Aorta (tissue), 5 donors: ENCODE measurements around the gene SMCR8. TPM values are rescaled to one million over a fixed set of nuclear protein-coding genes. Genes with fewer than 3 reads are reported as not detected.
A peak's percentile ranks its signal among the peaks of the same experiment; 100 is the strongest.

Experiments
- ATAC-seq: fragments of 200-7000 bp; cut with Tn5 transposase; one replicate; pipeline ENCODE4 v1.9.1; 2022; ENCODE audit warnings: moderate library complexity; ENCODE audit not compliant: low FRiP score
- DNase-seq, 2 donors: peaks; one replicate each; pipeline ENCODE4 v3.0.0-alpha.2; 2020
- H3K27ac ChIP-seq, 2 donors: one replicate each; pipeline ENCODE4 v1.5.1; 2013; ENCODE audit warnings: low read length in 2 of 2, mild to moderate bottlenecking in 2 of 2, moderate library complexity in 2 of 2, control low read depth in 1 of 2, inconsistent platforms in 1 of 2, low read depth in 1 of 2
- H3K27me3 ChIP-seq, 2 donors: one replicate each; pipeline ENCODE4 v1.6.1; 2013; ENCODE audit warnings: control low read depth in 1 of 2, low read length in 1 of 2, mild to moderate bottlenecking in 1 of 2, moderate library complexity in 1 of 2; ENCODE audit not compliant: insufficient read depth in 2 of 2, control insufficient read depth in 1 of 2
- H3K36me3 ChIP-seq, 2 donors: one replicate each; pipeline ENCODE4 v1.6.1; 2013; ENCODE audit warnings: control low read depth in 1 of 2, low read length in 1 of 2, mild to moderate bottlenecking in 1 of 2; ENCODE audit not compliant: insufficient read depth in 2 of 2, control insufficient read depth in 1 of 2
- H3K4me1 ChIP-seq, 2 donors: one replicate each; pipeline ENCODE4 v1.6.1; 2013; ENCODE audit warnings: low read length in 2 of 2, control low read depth in 1 of 2, mild to moderate bottlenecking in 1 of 2, moderate library complexity in 1 of 2; ENCODE audit not compliant: insufficient read depth in 2 of 2, control insufficient read depth in 1 of 2
- H3K4me3 ChIP-seq, 2 donors: one replicate each; pipeline ENCODE4 v1.5.1; 2013; ENCODE audit warnings: low read length in 2 of 2, control low read depth in 1 of 2, mild to moderate bottlenecking in 1 of 2
- H3K9me3 ChIP-seq: one replicate; pipeline ENCODE4 v1.6.1; 2013; ENCODE audit warnings: mild to moderate bottlenecking, low read length; ENCODE audit not compliant: control insufficient read depth
- WGBS, 2 donors: extraction: QIAGEN DNeasy Blood & Tissue Kit; methylation state at CpG; one replicate each; pipeline ENCODE4 v1.1.7; 2013; 5-methylcytosine and 5-hydroxymethylcytosine counted together
- intact Hi-C, 2 donors: fragments of 100-400 bp; cut with DNase I; formaldehyde crosslinking; loops; one replicate each; pipeline versions ENCODE4 v1.14.2 to v1.15.0; 2022
- polyA plus RNA-seq, 2 donors: library from polyadenylated mRNA; stranded (reverse); fragments of 200-250 nt; gene quantifications; one replicate each; pipeline ENCODE4 v1.2.3, GENCODE V29; 2013
- total RNA-seq, 2 donors: library from RNA; stranded (reverse); fragmentation: NEBNext Ultra II Directional; extraction: Animal tissue kit (Norgen Biotek cat#: 25700); gene quantifications; one replicate each; pipeline ENCODE4 v1.2.1, GENCODE V29; 2021
- donor health status: healthy with polysubstance abuse.
- donor health status: Bipolar disorder and iron deficiency.
- donor health status: DM: no; HTN: no; CAD: no.
- donor health status: DM: no; HTN: no; CAD: no.
- donor health status: DM: yes; HTN: yes; CAD: no.

The SMCR8 gene
- total and polyA plus RNA-seq, 4 donors, result 3.9 to 15.4 (median 7.7) TPM

- H3K36me3 ChIP-seq, result no peaks in the 10 kb centered on the region
- DNase-seq (peak; percentile 47 to 68), ATAC-seq (peak; percentile 19)
- no peaks in the 10 kb centered on the region for H3K4me1 ChIP-seq
- H3K27ac ChIP-seq, result peak overlapping the region; percentile 12 to 20
- H3K27me3 ChIP-seq, result no peaks in the 10 kb centered on the region
- 0 to 1% methylated on average over 39 of the region's 39 CpGs for WGBS, 2 donors
- no peaks in the 10 kb centered on the region for H3K9me3 ChIP-seq
- H3K4me3 ChIP-seq, result peak overlapping the region; percentile 20 to 72
- intact Hi-C loops, result loop anchor here (2.0 to 5.0 kb wide), 2 partner anchors 53 to 57 kb away; partner anchors contain the start of genes FLII (in 1 of the 2) and MIEF2 (in 1 of the 2)
Measured at GRCh38 chr17:18314059-18314730, 898 bp upstream of the SMCR8 start.

- intact Hi-C loops, result loop anchor here in 1 of 2 donors (2.0 kb wide), 1 partner anchor 55 kb away; the partner anchor contains the start of gene MIEF2
- H3K27ac ChIP-seq, result peak overlapping the region; percentile 12 to 71
- peak; percentile 54 to 63 for DNase-seq
- ATAC-seq, result no peak
- H3K9me3 ChIP-seq, result no peaks in the 10 kb centered on the region
- no peaks in the 10 kb centered on the region for H3K27me3 ChIP-seq
- no peaks in the 10 kb centered on the region for H3K36me3 ChIP-seq
- H3K4me3 ChIP-seq, result peak overlapping the region; percentile 51 to 58
- H3K4me1 ChIP-seq, result no peaks in the 10 kb centered on the region
- 10 to 12% methylated on average over 18 of the region's 18 CpGs for WGBS, 2 donors
Measured at GRCh38 chr17:18315562-18315922, 449 bp downstream of the SMCR8 start.

GRCh38 chr17:18315961-18316360 lies 868 bp downstream of the SMCR8 start:
- Histone ChIP-seq H3K27ac (no peak overlapping the region), H3K4me1 (no peaks in the 10 kb centered on the region), H3K36me3 (no peaks in the 10 kb centered on the region), H3K4me3 (peak overlapping the region in 1 of 2 donors; percentile 58), H3K9me3 (no peaks in the 10 kb centered on the region), H3K27me3 (no peaks in the 10 kb centered on the region)
- no peak for ATAC-seq
- peak in 1 of 2 donors; percentile 57 for DNase-seq
- intact Hi-C loops, result loop anchor here in 1 of 2 donors (2.0 kb wide), 1 partner anchor 55 kb away; the partner anchor contains the start of gene MIEF2
- 71 to 73% methylated on average over 11 of the region's 11 CpGs for WGBS, 2 donors

- H3K4me3 ChIP-seq, result no peak overlapping the region
- H3K9me3 ChIP-seq, result no peaks in the 10 kb centered on the region
- DNase-seq, result peak in 1 of 2 donors; percentile 4
- intact Hi-C loops, result no loop called here
- no peak for ATAC-seq
- WGBS, 2 donors, result 82 to 85% methylated on average over 7 of the region's 7 CpGs
- peaks cover 0 to 2% of the 10 kb centered on the region in 2 donors for H3K36me3 ChIP-seq
- H3K27me3 ChIP-seq, result no peaks in the 10 kb centered on the region
- no peaks in the 10 kb centered on the region for H3K4me1 ChIP-seq
- no peak overlapping the region for H3K27ac ChIP-seq
Measured at GRCh38 chr17:18318117-18318516, 3.0 kb downstream of the SMCR8 start.

- Histone ChIP-seq H3K9me3 (no peaks in the 10 kb centered on the region), H3K4me1 (no peaks in the 10 kb centered on the region), H3K27ac (no peak overlapping the region), H3K27me3 (no peaks in the 10 kb centered on the region), H3K4me3 (no peak overlapping the region), H3K36me3 (peaks cover 0 to 3% of the 10 kb centered on the region in 2 donors)
- intact Hi-C loops, result no loop called here
- DNase-seq (peak in 1 of 2 donors; percentile 57), ATAC-seq (no peak)
- WGBS, 2 donors, result 77 to 83% methylated on average over 18 of the region's 18 CpGs
Measured at GRCh38 chr17:18318771-18319450, 3.8 kb downstream of the SMCR8 start.

GRCh38 chr17:18319604-18320256 lies 4.6 kb downstream of the SMCR8 start:
- H3K27ac ChIP-seq, result no peak overlapping the region
- DNase-seq, result peak in 1 of 2 donors; percentile 67
- H3K4me3 ChIP-seq, result no peak overlapping the region
- no peaks in the 10 kb centered on the region for H3K9me3 ChIP-seq
- H3K4me1 ChIP-seq, result no peaks in the 10 kb centered on the region
- no peak for ATAC-seq
- 45 to 52% methylated on average over 13 of the region's 13 CpGs for WGBS, 2 donors
- no peaks in the 10 kb centered on the region for H3K27me3 ChIP-seq
- H3K36me3 ChIP-seq, result peaks cover 0 to 3% of the 10 kb centered on the region in 2 donors
- intact Hi-C loops, result no loop called here

- intact Hi-C loops, result no loop called here
- no peaks in the 10 kb centered on the region for H3K27me3 ChIP-seq
- WGBS, 2 donors, result 77 to 84% methylated on average over 7 of the region's 7 CpGs
- DNase-seq, result peak in 1 of 2 donors; percentile 44
- ATAC-seq, result no peak
- H3K4me3 ChIP-seq, result no peak overlapping the region
- no peaks in the 10 kb centered on the region for H3K4me1 ChIP-seq
- peaks cover 0 to 3% of the 10 kb centered on the region in 2 donors for H3K36me3 ChIP-seq
- H3K9me3 ChIP-seq, result no peaks in the 10 kb centered on the region
- no peak overlapping the region for H3K27ac ChIP-seq
Measured at GRCh38 chr17:18320301-18320700, 5.2 kb downstream of the SMCR8 start.

GRCh38 chr17:18321309-18321708 lies 6.2 kb downstream of the SMCR8 start:
- DNase-seq, result peak in 1 of 2 donors; percentile 49

More at GRCh38 chr17:18321309-18321708, 6.2 kb downstream of the SMCR8 start:
- Histone ChIP-seq H3K36me3 (peaks cover 0 to 3% of the 10 kb centered on the region in 2 donors), H3K4me3 (no peak overlapping the region), H3K9me3 (no peaks in the 10 kb centered on the region), H3K27ac (no peak overlapping the region), H3K4me1 (no peaks in the 10 kb centered on the region), H3K27me3 (no peaks in the 10 kb centered on the region)
- no peak for ATAC-seq
- intact Hi-C loops, result no loop called here
- WGBS, 2 donors, result 70 to 74% methylated on average over 5 of the region's 5 CpGs
